Activated gamma-delta T cell (primary cell): Measurements from ENCODE around the gene XK.
"Not testable (repeated sequence)": the region's sequence is repeated elsewhere in the genome, so short reads cannot be mapped to it uniquely, and the experiment has no call there.

Experiments used
- DNase-seq: peaks from one replicate; lab custom pipeline; 2025; lab: John Stamatoyannopoulos, UW

The XK gene

DNA sequence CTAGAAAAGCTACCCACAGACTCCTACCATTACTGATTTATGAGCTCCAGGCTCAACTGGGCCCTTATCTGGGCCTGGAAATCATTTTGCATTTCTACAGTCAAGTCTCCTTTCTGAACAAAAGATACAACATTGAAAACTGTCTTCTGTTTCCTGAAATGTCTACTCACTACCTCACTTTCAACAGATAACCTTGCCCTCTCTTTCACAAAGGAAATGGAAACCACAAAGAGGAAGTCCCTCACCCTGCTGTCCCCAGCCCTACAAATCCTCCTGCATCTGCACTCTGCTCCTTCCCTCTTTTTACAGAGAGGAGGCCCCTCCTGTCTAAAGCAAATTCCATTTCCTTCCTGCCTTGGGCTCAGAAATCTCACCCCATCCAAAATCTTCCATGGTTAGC is 69.4 kb downstream of the XK start:
- no peak for DNase-seq

DNA sequence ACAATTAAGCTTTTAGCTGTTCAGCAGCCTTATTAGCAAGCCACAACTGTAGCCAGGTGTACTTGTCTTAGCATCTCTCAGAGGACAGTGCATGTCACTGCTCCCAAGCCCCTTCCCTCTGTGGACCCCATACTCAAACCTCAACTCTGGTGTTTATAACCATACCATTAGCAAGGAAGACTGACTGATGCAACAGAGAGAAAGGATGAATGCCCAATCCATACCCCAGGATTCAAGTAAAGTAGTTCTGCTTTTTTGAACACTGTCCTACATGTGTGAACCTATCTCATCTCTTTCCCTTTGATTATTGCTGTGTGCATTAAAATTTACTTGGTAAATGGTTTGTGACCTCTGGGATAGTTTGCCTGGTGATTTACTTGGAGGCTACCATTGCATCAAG is 71.5 kb downstream of the XK start:
- no peak for DNase-seq

DNA sequence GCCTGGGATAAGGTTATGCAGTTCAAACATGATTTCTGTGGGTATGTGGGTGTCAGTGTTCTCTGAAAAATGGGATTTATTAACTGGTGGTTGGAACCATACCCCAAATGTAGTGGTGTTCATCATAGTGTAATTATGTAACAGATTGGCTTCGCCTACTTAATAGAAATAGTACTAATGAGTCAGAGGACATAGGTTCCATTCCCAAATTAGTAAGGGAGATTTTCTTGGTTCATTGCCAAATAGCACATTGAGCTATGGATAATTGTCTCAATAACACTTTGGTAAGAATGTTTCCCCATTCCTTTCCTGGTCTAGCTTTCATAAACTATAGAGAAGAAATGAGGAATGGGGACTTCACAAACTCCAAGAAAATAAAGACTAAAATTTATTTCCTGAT is 73.8 kb downstream of the XK start:
- DNase-seq = no peak

DNA sequence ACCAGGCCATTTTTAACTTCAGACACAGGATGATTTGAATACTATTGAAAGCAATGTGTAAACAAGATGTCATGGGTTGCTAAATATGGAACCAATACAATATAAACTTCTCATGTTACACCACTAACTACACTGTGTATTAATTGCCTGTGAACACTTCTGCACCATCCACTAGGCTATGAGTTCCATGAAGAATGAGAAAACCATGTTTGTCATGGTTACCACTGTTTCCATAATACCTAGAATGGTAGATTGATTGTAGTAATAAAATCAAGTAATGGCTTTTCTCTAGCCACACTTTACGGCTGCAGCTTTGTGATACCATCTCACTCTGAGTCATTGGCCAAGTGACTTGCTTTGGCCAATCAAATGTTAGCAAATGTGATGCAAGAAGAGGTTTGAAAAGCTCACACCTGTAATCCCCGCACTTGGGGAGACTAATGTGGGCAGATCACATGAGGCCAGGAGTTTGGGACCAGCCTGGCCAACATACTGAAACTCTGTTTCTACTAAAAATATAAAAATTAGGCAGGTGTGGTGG is 74.4 kb downstream of the XK start:
- no peak for DNase-seq

DNA sequence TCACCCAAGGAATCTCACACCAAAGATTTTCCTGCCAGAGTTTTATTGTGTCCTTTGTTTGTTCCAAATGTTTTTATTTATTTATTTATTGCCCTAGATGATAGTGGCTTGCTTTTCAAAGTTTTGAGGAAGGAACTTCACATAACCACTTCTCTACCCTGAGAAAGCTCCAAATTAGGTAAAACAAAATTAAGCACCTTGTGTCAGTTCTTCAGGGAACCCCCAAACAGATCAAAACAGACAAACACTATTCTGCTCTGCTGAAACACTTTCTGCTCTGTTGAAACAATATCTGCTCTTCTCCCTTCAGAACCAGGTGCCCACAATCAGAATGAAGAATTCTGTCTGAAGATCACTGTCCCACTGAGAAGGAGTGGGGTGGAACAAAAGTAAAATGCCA is 77.8 kb downstream of the XK start:
- DNase-seq = no peak

DNA sequence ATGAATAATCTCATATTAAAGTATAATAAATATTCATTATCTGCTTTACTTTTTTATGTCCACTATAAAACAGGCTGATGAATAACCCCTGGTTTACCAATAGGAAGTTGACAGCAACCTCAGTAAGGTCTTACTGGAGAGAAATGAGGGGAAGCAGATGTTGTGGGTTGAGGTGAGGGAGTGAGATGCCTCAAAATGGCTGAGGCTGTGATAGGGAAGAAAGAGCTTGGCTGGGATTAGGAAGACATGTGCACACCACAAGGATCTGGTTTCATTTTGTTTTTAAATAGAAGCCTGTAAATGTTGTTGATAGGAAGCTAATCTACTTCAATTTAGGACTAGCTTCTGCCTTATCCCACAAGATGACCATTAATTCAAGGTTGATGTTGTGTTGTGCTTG is 79.9 kb downstream of the XK start:
- no peak for DNase-seq

DNA sequence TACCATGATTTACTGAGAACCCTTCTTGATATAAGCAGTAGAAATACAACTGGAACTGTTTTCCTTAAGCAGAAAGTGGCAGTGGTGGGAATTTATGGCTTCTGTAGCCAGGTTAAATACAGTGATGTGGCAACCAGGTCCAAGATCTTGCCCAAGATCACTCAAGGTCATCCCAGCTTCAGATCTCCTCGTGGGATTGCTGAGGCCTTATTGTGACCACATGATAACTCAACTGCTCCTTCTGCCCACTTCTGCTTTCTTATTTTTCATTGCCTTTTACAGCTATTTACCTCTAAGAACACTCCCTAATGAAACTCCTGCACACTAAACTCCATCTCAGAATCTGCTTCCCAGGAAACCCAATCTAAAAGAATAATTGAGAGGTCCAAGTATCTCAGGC is 81.8 kb downstream of the XK start:
- DNase-seq = no peak

DNA sequence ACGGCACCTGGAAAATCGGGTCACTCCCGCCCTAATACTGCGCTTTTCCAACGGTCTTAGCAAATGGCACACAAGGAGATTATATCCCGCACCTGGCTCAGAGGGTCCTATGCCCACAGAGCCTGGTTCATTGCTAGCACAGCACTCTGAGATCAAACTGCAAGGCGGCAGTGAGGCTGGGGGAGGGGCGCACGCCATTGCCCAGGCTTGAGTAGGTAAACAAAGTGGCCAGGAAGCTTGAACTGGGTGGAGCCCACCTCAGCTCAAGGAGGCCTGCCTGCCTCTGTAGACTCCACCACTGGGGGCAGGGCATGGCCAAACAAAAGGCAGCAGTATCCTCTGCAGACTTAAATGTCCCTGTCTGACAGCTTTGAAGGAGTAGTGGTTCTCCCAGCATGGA is 83.3 kb downstream of the XK start:
- not testable (repeated sequence) for DNase-seq

DNA sequence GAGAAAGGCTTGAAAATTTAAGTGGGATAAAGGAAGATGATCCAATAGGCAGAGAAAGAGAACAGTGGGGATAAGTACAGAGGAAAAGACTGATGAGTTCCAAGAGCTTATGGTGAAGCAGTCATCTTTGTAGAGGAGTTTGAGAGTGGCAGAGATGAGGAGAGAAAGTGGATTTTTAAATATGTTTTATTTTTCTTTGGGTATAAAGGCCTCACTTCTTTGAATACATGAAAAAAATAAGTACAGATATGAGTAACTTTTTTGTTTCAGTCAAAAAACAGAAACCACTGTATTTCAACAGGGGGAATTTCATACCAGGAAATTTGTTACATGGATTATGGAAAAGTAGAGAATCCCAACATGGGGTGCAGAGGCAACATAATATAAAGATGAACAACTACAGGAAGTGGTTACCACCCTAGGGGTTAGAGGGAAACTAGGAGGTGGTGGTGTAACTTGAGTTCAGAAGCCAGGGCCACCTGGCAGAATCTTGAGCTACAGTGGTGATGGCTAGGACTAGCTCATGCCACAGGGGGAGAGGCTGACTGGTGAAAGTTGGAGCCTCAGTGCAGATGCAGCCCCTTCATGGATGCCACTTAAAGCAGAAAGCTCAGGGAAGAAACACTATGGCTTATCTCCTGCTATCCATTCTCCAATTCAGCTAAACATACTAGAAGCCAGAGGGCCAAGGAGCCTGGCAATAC is 90.8 kb downstream of the XK start:
- DNase-seq = no peak

DNA sequence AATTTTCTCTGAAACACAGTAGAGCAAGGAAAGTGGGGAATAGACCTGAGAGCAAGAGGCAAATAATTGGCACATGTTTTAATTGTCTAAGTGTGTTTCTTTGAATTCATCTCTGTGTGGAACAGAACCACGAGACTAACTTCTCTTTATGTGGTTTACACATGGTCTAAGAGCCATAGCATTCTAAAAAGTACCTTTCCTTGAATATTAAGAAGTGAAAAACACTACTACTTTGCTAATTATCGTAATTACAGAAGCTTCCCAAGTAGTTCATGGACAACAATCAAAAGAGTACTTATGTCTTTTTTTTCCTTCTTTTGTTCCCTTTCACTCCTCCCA is 91.4 kb downstream of the XK start:
- no peak for DNase-seq

DNA sequence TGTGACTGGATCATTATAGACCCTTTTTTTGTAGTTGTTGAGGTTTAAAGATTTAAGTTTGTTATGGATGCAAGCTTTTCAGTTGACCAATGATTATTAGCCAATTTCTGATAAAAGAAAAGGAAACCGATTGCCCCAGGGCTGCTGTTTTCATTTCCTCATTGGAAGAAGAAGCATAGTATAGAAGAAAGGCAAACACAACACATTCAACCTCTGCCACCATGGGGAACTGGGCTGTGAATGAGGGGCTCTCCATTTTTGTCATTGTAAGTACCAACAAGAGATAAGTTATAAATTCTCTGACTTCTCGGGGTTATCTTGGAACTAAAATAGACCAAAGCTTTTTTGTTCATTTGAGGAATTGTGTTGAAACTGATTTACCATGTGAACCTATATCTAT is 94.3 kb downstream of the XK start, which contains the start of gene CYBB:
Gene CYBB (plus strand): TSS at position 203 of the 400 bp plus-strand sequence. CDS start 19 bp downstream, at position 222.
- no peak for DNase-seq

DNA sequence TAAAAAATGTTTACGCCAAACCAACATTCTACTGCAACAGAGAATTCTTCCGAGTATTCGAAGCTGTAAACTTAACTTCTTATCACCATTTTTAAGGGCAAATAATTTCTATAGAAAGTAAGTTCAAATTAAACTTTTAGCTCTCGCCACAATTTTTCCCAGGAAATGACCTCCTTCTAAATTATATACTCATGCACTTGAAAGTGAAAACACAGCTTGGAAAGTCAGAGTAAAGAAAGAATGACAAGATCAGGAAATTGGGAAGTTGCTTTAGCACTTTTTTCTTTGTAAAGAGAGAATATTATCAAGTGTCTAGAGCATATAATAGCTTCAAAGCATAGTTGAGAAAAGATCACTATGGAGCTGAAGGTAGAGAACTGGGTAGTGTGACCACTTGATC is 95.5 kb downstream of the XK start:
- DNase-seq = no peak
